NCI-H146 (cell line): ENCODE results near the gene CDC14A.
"Not testable (repeated sequence)": the region's sequence is repeated elsewhere in the genome, so short reads cannot be mapped to it uniquely, and the experiment has no call there.

Experiments used
- DNase-seq: peaks from one replicate; lab custom pipeline; 2025; lab: John Stamatoyannopoulos, UW

Gene CDC14A

GRCh38 chr1:100352267-100353070 is at the start of gene CDC14A:
TSS of gene CDC14A (plus strand) at chr1:100352506. CDS start at chr1:100352955, 449 bp downstream.
- peak; percentile 96 for DNase-seq

- no peak for DNase-seq
These were observed 49.6 kb upstream of the CDC14A start for GRCh38 chr1:100302739-100303138.

- DNase-seq, result no peak
These were observed 48.1 kb upstream of the CDC14A start for GRCh38 chr1:100304227-100304626.

- DNase-seq, result no peak
These were observed 47.4 kb upstream of the CDC14A start for GRCh38 chr1:100304921-100305320.

- DNase-seq, result no peak
These were observed 46.4 kb upstream of the CDC14A start for GRCh38 chr1:100305954-100306353.

- DNase-seq, result no peak
These were observed 45.5 kb upstream of the CDC14A start for GRCh38 chr1:100306735-100307313.

GRCh38 chr1:100308777-100309176 is 43.5 kb upstream of the CDC14A start:
- DNase-seq, result no peak

GRCh38 chr1:100309863-100310262 is 42.4 kb upstream of the CDC14A start:
- DNase-seq, result no peak

GRCh38 chr1:100313382-100313781 is 38.9 kb upstream of the CDC14A start:
- DNase-seq, result no peak

- DNase-seq, result no peak
These were observed 35.7 kb upstream of the CDC14A start for GRCh38 chr1:100316622-100317021.

- no peak for DNase-seq
These were observed 31.8 kb upstream of the CDC14A start for GRCh38 chr1:100320311-100321099.

- no peak for DNase-seq
These were observed 31.2 kb upstream of the CDC14A start for GRCh38 chr1:100321100-100321493.

- DNase-seq, result no peak
These were observed 30.8 kb upstream of the CDC14A start for GRCh38 chr1:100321506-100321905.

GRCh38 chr1:100322436-100323211 is 29.7 kb upstream of the CDC14A start:
- no peak for DNase-seq

- DNase-seq, result no peak
These were observed 28.7 kb upstream of the CDC14A start for GRCh38 chr1:100323419-100324106.

- DNase-seq, result peak; percentile 25
These were observed 26.6 kb upstream of the CDC14A start for GRCh38 chr1:100325415-100326324.

- not testable (repeated sequence) for DNase-seq
These were observed 26.0 kb upstream of the CDC14A start for GRCh38 chr1:100326325-100326670.

- DNase-seq, result no peak
These were observed 24.2 kb upstream of the CDC14A start for GRCh38 chr1:100328133-100328532.

- not testable (repeated sequence) for DNase-seq
These were observed 21.2 kb upstream of the CDC14A start for GRCh38 chr1:100331146-100331545.

- no peak for DNase-seq
These were observed 20.0 kb upstream of the CDC14A start for GRCh38 chr1:100332331-100332730.
